ENCODE results near the gene SRPX.

GRCh38 chrX:38166478-38167083 lies 54.1 kb downstream of the SRPX start:
- TF ChIP-seq CTCF (conservative IDR thresholded peaks at IDR 0.05; ENCODE audit: low read depth, low read length) = peak; percentile 71
- TF ChIP-seq SMC3 (IDR thresholded peaks at IDR 0.05; ENCODE audit: low read depth, low read length) = peak; percentile 62
- TF ChIP-seq BHLHE40 (IDR thresholded peaks at IDR 0.05; ENCODE audit: low read depth, low read length) = no peak
- no peak for TF ChIP-seq POLR2A (IDR thresholded peaks at IDR 0.05; ENCODE audit: low read depth, low read length)
- no peak for TF ChIP-seq USF2 (IDR thresholded peaks at IDR 0.05; ENCODE audit: low read depth, low read length)
- TF ChIP-seq ELK1 (IDR thresholded peaks at IDR 0.05; ENCODE audit: borderline replicate concordance, low read depth, low read length) = no peak
- no peak for TF ChIP-seq MXI1 (IDR thresholded peaks at IDR 0.05; ENCODE audit: borderline replicate concordance, low read depth, low read length)
- TF ChIP-seq MAZ (IDR thresholded peaks at IDR 0.05; ENCODE audit: borderline replicate concordance, low read depth, low read length) = no peak

All from IMR-90 (cell line).